HCT116 (cell line): ENCODE data around the gene STIMATE. TPM values are rescaled to one million over a fixed set of nuclear protein-coding genes. Genes with fewer than 3 reads are reported as not detected.

Experiments used
- ATAC-seq: fragments of 200-7000 bp; cut with Tn5 transposase; 2 replicates; pipeline ENCODE4 v1.9.1; 2020; ENCODE audit warnings: mild to moderate bottlenecking, moderate library complexity
- BruUV-seq: library from RNA; stranded (reverse); fragments of 400-500 nt; replicated peaks from 2 replicates; lab custom pipeline; 2021; lab: Mats Ljungman, UMichigan
- CTCF ChIA-PET: fragments of 300-600 bp; sonication (Branson Sonifier 250); formaldehyde crosslinking; loops from one replicate; lab custom pipeline; 2021; ENCODE audit warnings: antibody characterized with exemption; lab: Charles Lee
- POLR2A ChIA-PET: fragments of 300-600, 350-600 bp; sonication (Branson Sonifier 250); formaldehyde crosslinking; loops from one replicate; lab custom pipeline; 2021; ENCODE audit warnings: antibody characterized with exemption; lab: Charles Lee
- RAD21 ChIA-PET, 2 experiments: fragments of 300-600 bp; sonication (Branson Sonifier 250); formaldehyde crosslinking; loops; one replicate each; lab custom pipeline; 2023; ENCODE audit warnings: low total read pairs in 2 of 2; ENCODE audit not compliant: uncharacterized antibody in 2 of 2, unreplicated experiment in 2 of 2, low non-redundant PET in 1 of 2; lab: Charles Lee
- DNase-seq: peaks from one replicate; pipeline ENCODE4 v3.0.0-alpha.2; 2010; ENCODE audit warnings: low read depth, low spot score
- H2AFZ ChIP-seq: fragments of 200-600 bp; shearing (Covaris generic), sonication (generic); 2 replicates; pipeline ENCODE4 v1.6.1; 2017; ENCODE audit warnings: low read depth, mixed run types, mixed read lengths, antibody characterized with exemption, low read length; ENCODE audit not compliant: poor library complexity, severe bottlenecking
- H3K27ac ChIP-seq: 2 replicates; pipeline ENCODE4 v1.5.1; 2012; ENCODE audit warnings: low read depth, low read length
- H3K27me3 ChIP-seq: fragments of 200-600 bp; sonication (generic); 2 replicates; pipeline ENCODE4 v1.6.1; 2016; ENCODE audit warnings: mixed run types, low read length, mixed read lengths; ENCODE audit not compliant: insufficient read depth
- H3K36me3 ChIP-seq, 2 experiments: fragments of 200-500 bp in 1 of 2; fragments of 200-600 bp in 1 of 2; sonication (Bioruptor generic) in 1 of 2; sonication (generic) in 1 of 2; 2 replicates each; pipeline versions ENCODE4 v1.5.1 to v1.6.1; 2014 to 2016; ENCODE audit warnings: low read length in 2 of 2, inconsistent platforms in 1 of 2, mixed read lengths in 1 of 2, mixed run types in 1 of 2; ENCODE audit not compliant: insufficient read depth in 2 of 2, control insufficient read depth in 1 of 2
- H3K4me1 ChIP-seq, 2 experiments: fragments of 200-600 bp in 1 of 2; sonication (generic) in 1 of 2; 2 replicates each; pipeline versions ENCODE4 v1.5.1 to v1.6.1; 2012 to 2017; ENCODE audit warnings: low read length in 2 of 2, inconsistent platforms in 1 of 2, mild to moderate bottlenecking in 1 of 2, mixed read lengths in 1 of 2, mixed run types in 1 of 2, moderate library complexity in 1 of 2; ENCODE audit not compliant: insufficient read depth in 2 of 2, control insufficient read depth in 1 of 2
- H3K4me2 ChIP-seq: fragments of 200-600 bp; sonication (generic); 2 replicates; pipeline ENCODE4 v1.6.1; 2017; ENCODE audit warnings: mixed run types, low read length, mixed read lengths
- H3K4me3 ChIP-seq, 2 experiments: fragments of 200-600 bp in 1 of 2; sonication (generic) in 1 of 2; replicated peaks in 1 of 2; 2 replicates each; pipeline ENCODE4 v1.5.1; 2011 to 2016; ENCODE audit warnings: low read length in 2 of 2, control low read depth in 1 of 2, low read depth in 1 of 2, mild to moderate bottlenecking in 1 of 2, mixed read lengths in 1 of 2, mixed run types in 1 of 2
- H3K79me2 ChIP-seq: fragments of 200-600 bp; sonication (generic); 2 replicates; pipeline ENCODE4 v1.6.1; 2017; ENCODE audit warnings: mild to moderate bottlenecking, mixed run types, low read length, moderate library complexity, mixed read lengths; ENCODE audit not compliant: insufficient read depth
- H3K9ac ChIP-seq: fragments of 200-600 bp; sonication (generic); 2 replicates; pipeline ENCODE4 v1.6.1; 2016; ENCODE audit warnings: low read length, mixed read lengths
- H3K9me2 ChIP-seq: fragments of 200-600 bp; sonication (generic), shearing (Covaris generic); 2 replicates; pipeline ENCODE4 v1.6.1; 2017; ENCODE audit warnings: mixed run types, mild to moderate bottlenecking, moderate library complexity; ENCODE audit not compliant: insufficient read depth
- H3K9me3 ChIP-seq, 2 experiments: fragments of 200-500 bp in 1 of 2; fragments of 200-600 bp in 1 of 2; sonication (Bioruptor generic) in 1 of 2; sonication (generic) in 1 of 2; 2 replicates each; pipeline ENCODE4 v1.6.1; 2014 to 2017; ENCODE audit warnings: low read length in 2 of 2, mixed read lengths in 2 of 2, inconsistent platforms in 1 of 2, low read depth in 1 of 2, mild to moderate bottlenecking in 1 of 2, mixed run types in 1 of 2, moderate library complexity in 1 of 2; ENCODE audit not compliant: control insufficient read depth in 1 of 2, insufficient read depth in 1 of 2
- H4K20me1 ChIP-seq: fragments of 200-600 bp; sonication (generic), shearing (Covaris generic); 2 replicates; pipeline ENCODE4 v1.6.1; 2017; ENCODE audit warnings: mixed run types, mild to moderate bottlenecking, moderate library complexity; ENCODE audit not compliant: insufficient read depth
- CBX3 ChIP-seq: IDR thresholded peaks from 2 replicates; pipeline ENCODE4 v1.6.1; 2012; ENCODE audit warnings: low read depth
- CTCF ChIP-seq, 3 experiments: fragments of 200-600 bp in 1 of 3; sonication (generic) in 1 of 3; IDR thresholded peaks in 2 of 3; conservative IDR thresholded peaks in 1 of 3; 2 replicates each; pipeline ENCODE4 v1.5.1; 2012 to 2017; ENCODE audit warnings: low read depth in 2 of 3, low read length in 2 of 3, antibody characterized with exemption in 1 of 3, borderline replicate concordance in 1 of 3, control low read depth in 1 of 3, mild to moderate bottlenecking in 1 of 3, mixed read lengths in 1 of 3, mixed run types in 1 of 3, moderate library complexity in 1 of 3; ENCODE audit not compliant: insufficient read depth in 1 of 3
- EGR1 ChIP-seq: IDR thresholded peaks from 2 replicates; pipeline ENCODE4 v1.6.1; 2012; ENCODE audit warnings: low read depth
- ELF1 ChIP-seq: IDR thresholded peaks from 2 replicates; pipeline ENCODE4 v1.6.1; 2012; ENCODE audit warnings: low read depth, borderline replicate concordance
- EZH2 ChIP-seq: fragments of 200-600 bp; sonication (generic); IDR thresholded peaks from 2 replicates; pipeline ENCODE4 v1.6.1; 2017; ENCODE audit warnings: antibody characterized with exemption, mixed run types
- EZH2phosphoT487 ChIP-seq: fragments of 200-600 bp; IDR thresholded peaks from 2 replicates; pipeline ENCODE4 v1.6.1; 2018; ENCODE audit warnings: antibody characterized with exemption, borderline replicate concordance
- FOSL1 ChIP-seq: IDR thresholded peaks from 2 replicates; pipeline ENCODE4 v1.6.1; 2012; ENCODE audit warnings: low read depth
- JUND ChIP-seq: IDR thresholded peaks from 2 replicates; pipeline ENCODE4 v1.6.1; 2012
- MAX ChIP-seq: IDR thresholded peaks from 2 replicates; pipeline ENCODE4 v1.6.1; 2012
- POLR2A ChIP-seq: IDR thresholded peaks from 2 replicates; pipeline ENCODE4 v1.7.0; 2011; ENCODE audit warnings: borderline replicate concordance; ENCODE audit not compliant: insufficient read depth, insufficient read length; ENCODE audit errors: extremely low read depth
- RAD21 ChIP-seq: IDR thresholded peaks from 2 replicates; pipeline ENCODE4 v1.6.1; 2012; ENCODE audit warnings: low read depth, mild to moderate bottlenecking
- REST ChIP-seq: IDR thresholded peaks from 2 replicates; pipeline ENCODE4 v1.6.1; 2012; ENCODE audit warnings: low read depth
- SIN3A ChIP-seq: IDR thresholded peaks from 2 replicates; pipeline ENCODE4 v1.6.1; 2012; ENCODE audit warnings: low read depth
- SRF ChIP-seq: IDR thresholded peaks from 2 replicates; pipeline ENCODE4 v1.6.1; 2012; ENCODE audit warnings: low read depth
- TCF7L2 ChIP-seq: IDR thresholded peaks from 2 replicates; pipeline ENCODE4 v1.7.0; 2011; ENCODE audit warnings: borderline replicate concordance, inconsistent platforms; ENCODE audit not compliant: insufficient read depth, insufficient read length; ENCODE audit errors: extremely low read depth
- ZBTB33 ChIP-seq: IDR thresholded peaks from 2 replicates; pipeline ENCODE4 v1.6.1; 2011; ENCODE audit warnings: mild to moderate bottlenecking, low read length, moderate library complexity; ENCODE audit not compliant: insufficient replicate concordance; ENCODE audit errors: extremely low read depth
- ZFX ChIP-seq: fragments of 450-650 bp; IDR thresholded peaks from 2 replicates; pipeline ENCODE4 v1.6.1; 2017
- ZNF274 ChIP-seq: fragments of 200-500 bp; sonication (Bioruptor generic); IDR thresholded peaks from 2 replicates; pipeline ENCODE4 v1.6.1; 2014; ENCODE audit warnings: mild to moderate bottlenecking, low read depth, low read length, inconsistent platforms
- intact Hi-C: fragments of 100-400 bp; cut with micrococcal nuclease; formaldehyde crosslinking; loops from 2 replicates; pipeline ENCODE4 v1.10.0; 2022
- total RNA-seq: library from RNA; stranded (reverse); gene quantifications from one replicate; pipeline ENCODE4 v1.2.1, GENCODE V29; 2021; ENCODE audit not compliant: unreplicated experiment

Gene STIMATE
- total RNA-seq, 1 experiment from 2014 or later = 20.2 TPM

GRCh38 chr3:52890735-52891134 lies 6.6 kb downstream of the STIMATE start:
- Histone ChIP-seq H3K4me2 (no peak overlapping the region), H3K9ac (no peak overlapping the region), H2AFZ (no peak overlapping the region), H3K79me2 (peaks cover 19% of the 10 kb centered on the region), H4K20me1 (no peaks in the 10 kb centered on the region), H3K9me3 (no peaks in the 10 kb centered on the region), H3K9me2 (no peaks in the 10 kb centered on the region), H3K27me3 (no peaks in the 10 kb centered on the region), H3K27ac (no peak overlapping the region), H3K4me1 (peaks cover 0 to 7% of the 10 kb centered on the region in 2 experiments; a peak in 1 of 4 replicates), H3K36me3 (no peaks in the 10 kb centered on the region), H3K4me3 (no peak overlapping the region)
- ChIA-PET POLR2A (no interaction called here), CTCF (no interaction called here), RAD21 (no interaction called here)
- no TSS peak for BruUV-seq
- TF ChIP-seq FOSL1 = no peak
- TF ChIP-seq POLR2A = no peak
- TF ChIP-seq EZH2 = no peak
- no peak for TF ChIP-seq JUND
- TF ChIP-seq CBX3 = no peak
- TF ChIP-seq EZH2phosphoT487 = no peak
- TF ChIP-seq ZFX = no peak
- no peak for TF ChIP-seq SRF
- no peak for TF ChIP-seq MAX
- no peak for TF ChIP-seq RAD21
- TF ChIP-seq REST = no peak
- no peak for TF ChIP-seq EGR1
- no peak for TF ChIP-seq ZBTB33
- no peak for TF ChIP-seq TCF7L2
- TF ChIP-seq ELF1 = no peak
- TF ChIP-seq CTCF (IDR thresholded peaks at IDR 0.05 in 2 of 3, conservative IDR thresholded peaks at IDR 0.05 in 1 of 3; ENCODE audit: borderline replicate concordance in 1 of 3, insufficient read depth in 1 of 3, low read depth in 2 of 3, low read length in 2 of 3) = no peak
- TF ChIP-seq SIN3A = no peak
- no peak for TF ChIP-seq ZNF274
- no peak for DNase-seq
- intact Hi-C loops = no loop called here
- no peak for ATAC-seq
